A673 (cell line): ENCODE results near the gene FAM161B.

Source experiments
- CTCF ChIP-seq: fragments of 300-800, 200-600 bp; sonication (generic); conservative IDR thresholded peaks from 2 replicates; pipeline ENCODE4 v1.5.1; 2017; ENCODE audit warnings: low read depth, mild to moderate bottlenecking, antibody characterized with exemption, low read length, moderate library complexity, mixed read lengths
- EZH2 ChIP-seq: fragments of 200-600 bp; sonication (generic); IDR thresholded peaks from 2 replicates; pipeline ENCODE4 v1.6.1; 2017; ENCODE audit warnings: borderline replicate concordance, low read depth, mild to moderate bottlenecking, mixed read lengths, antibody characterized with exemption, low read length; ENCODE audit not compliant: poor library complexity, severe bottlenecking

GRCh38 chr14:73935666-73936065, 14.2 kb downstream of the FAM161B start:
- peak; percentile 30; the same call in 1 of the 2 replicates for TF ChIP-seq CTCF
- no peak for TF ChIP-seq EZH2
